Stimulated activated CD4-positive, alpha-beta T cell treated with anti-CD3 and anti-CD28 coated beads, Interleukin-1b, Interleukin-23, amount 100 ng/mL, for 4 hours (primary cell): ENCODE results near the gene HDLBP.
"Not testable (repeated sequence)": the region's sequence is repeated elsewhere in the genome, so short reads cannot be mapped to it uniquely, and the experiment has no call there.

Source experiments
- DNase-seq, 2 donors: peaks; one replicate each; pipeline ENCODE4 v3.0.0-alpha.2; 2020; ENCODE audit warnings: low read depth in 2 of 2

HDLBP gene

GRCh38 chr2:241279413-241279812, 36.1 kb downstream of the HDLBP start:
- DNase-seq: no peak

- not testable (repeated sequence) for DNase-seq
These were observed 37.2 kb downstream of the HDLBP start for GRCh38 chr2:241278306-241278705.

GRCh38 chr2:241275910-241276309, 39.6 kb downstream of the HDLBP start:
- no peak for DNase-seq

- no peak for DNase-seq
These were observed 40.0 kb downstream of the HDLBP start for GRCh38 chr2:241275504-241275903.

GRCh38 chr2:241274127-241274526, 41.3 kb downstream of the HDLBP start:
- no peak for DNase-seq

- no peak for DNase-seq
These were observed 42.1 kb downstream of the HDLBP start for GRCh38 chr2:241273210-241274020.

DNA sequence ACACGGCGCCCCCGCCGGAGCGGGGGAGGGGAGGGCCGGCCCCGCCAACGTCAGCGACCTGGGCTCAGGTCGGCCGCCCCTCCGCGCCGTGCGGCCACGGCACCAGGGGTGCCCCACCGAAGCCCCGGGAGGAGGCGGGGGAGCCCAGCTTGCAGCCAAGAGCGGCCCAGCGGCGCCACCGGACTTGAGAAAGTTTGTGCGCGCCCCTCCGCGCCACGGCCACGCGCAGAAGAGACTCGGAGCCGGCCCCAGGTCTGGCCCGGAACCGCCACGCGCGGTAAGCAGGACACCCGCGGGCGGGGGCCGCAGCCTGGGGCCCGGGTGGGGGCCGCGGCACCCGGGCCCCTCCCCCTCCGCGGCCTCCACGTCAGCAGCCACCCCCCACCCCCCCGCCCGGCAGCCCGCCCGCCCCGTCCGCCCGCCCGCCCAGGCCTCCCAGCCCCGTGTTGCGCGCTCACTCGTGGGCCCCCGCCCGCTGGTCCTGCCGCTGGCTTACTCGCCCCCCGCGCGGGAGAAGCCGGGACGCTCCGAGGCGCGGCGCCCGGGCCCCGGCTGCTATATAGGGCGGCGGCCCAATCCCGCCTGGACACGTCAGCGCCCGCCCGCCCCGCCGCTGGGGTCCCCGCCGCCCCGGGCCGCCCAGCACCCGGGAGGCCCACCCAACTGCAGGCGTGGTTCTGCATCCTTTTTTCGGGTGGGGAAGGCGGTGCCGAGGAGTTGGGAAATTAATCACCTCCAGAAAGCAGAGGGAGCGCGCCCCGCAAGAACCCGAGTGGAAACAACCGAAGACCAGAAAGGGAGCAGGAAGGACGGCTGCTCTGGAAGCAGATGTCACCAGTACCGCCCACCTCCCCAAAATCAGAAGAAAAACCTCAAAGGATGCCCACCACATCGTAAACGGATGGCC, 42.9 kb downstream of the HDLBP start:
- DNase-seq: peak; percentile 16 to 50

DNA sequence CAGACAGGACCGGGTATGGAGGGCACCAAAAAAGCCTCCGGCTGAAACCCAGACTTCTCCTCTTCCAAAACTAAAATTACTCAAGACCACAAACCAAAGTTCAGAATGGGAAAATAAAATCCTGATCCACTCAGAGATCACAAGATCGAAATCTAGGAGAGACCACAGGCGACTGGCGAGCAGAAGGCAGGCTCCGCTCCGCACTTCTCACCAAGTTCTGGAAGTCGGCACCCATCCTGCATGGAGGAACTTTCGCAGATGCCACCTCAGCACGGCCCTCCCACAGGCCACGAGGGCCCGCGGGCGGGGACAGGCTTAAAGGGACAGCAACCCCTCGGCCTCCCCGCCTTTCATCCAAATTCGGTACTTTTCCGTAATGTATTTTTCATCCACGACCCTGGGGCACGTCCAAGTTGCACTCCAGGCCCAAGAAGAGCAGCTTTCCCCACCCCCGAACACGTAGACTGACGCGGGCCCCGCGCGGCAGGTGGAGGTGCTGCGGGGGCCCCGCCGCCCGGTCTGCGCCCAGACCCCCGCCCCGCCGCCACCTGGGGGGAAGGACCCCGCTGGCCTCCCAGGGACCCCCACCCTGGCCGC, 43.7 kb downstream of the HDLBP start:
- peak; percentile 27 to 54 for DNase-seq

DNA sequence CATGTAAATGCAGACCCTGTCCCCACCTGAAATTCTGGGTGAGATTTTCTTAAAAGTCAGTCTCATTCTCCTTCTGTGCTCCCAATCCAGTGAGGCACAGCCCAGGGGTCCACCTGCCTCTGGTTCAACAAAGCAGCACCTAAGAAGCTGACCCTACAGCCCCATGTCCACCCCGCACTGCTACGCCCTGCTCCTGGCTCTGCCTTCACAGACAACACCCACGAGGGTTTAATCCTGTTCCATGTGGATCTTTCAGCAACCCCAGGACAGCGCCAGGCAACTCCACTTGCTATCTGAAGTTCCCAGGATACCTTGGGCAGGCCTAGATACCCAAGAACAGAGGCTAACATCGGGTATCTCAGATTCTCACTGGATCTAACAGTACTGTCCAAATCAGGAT, 44.9 kb downstream of the HDLBP start:
- no peak for DNase-seq

GRCh38 chr2:241269707-241270520, 45.6 kb downstream of the HDLBP start:
- no peak for DNase-seq

GRCh38 chr2:241268716-241269445, 46.6 kb downstream of the HDLBP start:
- DNase-seq: no peak

- no peak for DNase-seq
These were observed 47.2 kb downstream of the HDLBP start for GRCh38 chr2:241268306-241268705.

- DNase-seq: no peak
These were observed 48.0 kb downstream of the HDLBP start for GRCh38 chr2:241267249-241268067.

GRCh38 chr2:241265506-241265905, 50.0 kb downstream of the HDLBP start:
- DNase-seq: no peak

DNA sequence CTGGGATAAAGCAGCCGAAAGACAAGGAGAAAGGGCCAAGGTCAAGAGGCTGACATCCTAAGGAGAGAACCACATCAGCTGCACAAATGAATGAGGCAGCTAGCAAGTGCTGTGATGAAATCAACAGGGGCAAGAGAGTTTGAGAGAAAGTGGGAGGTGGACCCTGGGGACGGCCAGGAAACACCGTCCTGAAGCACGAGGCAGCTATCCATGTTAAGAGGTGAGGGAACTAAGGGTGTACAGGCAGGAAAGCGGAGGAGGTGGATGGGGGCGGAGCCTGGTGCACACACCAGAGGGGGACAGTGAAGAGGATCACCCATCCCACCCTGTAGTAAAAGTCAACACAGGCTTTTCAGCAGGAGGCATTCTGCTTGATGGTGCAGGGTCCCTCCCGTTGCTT, 52.4 kb downstream of the HDLBP start:
- DNase-seq: no peak

GRCh38 chr2:241261628-241262027, 53.8 kb downstream of the HDLBP start:
- no peak for DNase-seq

DNA sequence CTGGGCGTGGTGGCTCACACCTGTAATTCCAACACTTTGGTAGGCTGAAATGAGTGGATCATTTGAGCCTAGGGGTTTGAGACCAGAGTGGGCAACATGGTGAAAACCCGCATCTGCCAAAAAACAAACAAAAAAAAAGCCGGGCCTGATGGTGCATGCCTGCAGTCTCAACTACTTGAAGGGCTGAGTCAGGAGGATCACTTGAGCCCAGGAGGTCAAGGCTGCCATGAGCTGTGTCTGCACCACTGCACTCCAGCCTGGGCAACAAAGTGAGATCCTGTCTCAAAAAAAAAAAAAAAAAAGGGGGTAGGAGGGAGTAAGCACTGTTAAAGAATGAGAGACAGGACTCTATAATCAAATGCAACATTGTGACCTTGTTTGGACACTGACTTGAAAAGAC, 54.6 kb downstream of the HDLBP start:
- no peak for DNase-seq

GRCh38 chr2:241258505-241259280, 56.8 kb downstream of the HDLBP start:
- no peak for DNase-seq

- no peak for DNase-seq
These were observed 57.9 kb downstream of the HDLBP start for GRCh38 chr2:241257419-241258032.
